Muscle layer of duodenum (tissue), 2 donors: Measurements from ENCODE around the gene TUBD1.
"Not testable (repeated sequence)": the region's sequence is repeated elsewhere in the genome, so short reads cannot be mapped to it uniquely, and the experiment has no call there.

ENCODE experiments used
- H3K27ac ChIP-seq: one replicate; pipeline ENCODE4 v1.7.0; 2013; ENCODE audit warnings: mild to moderate bottlenecking, low read length
- H3K27me3 ChIP-seq: one replicate; pipeline ENCODE4 v1.7.0; 2013; ENCODE audit warnings: low read depth, mild to moderate bottlenecking, control low read depth, low read length
- H3K36me3 ChIP-seq, 2 donors: one replicate each; pipeline ENCODE4 v1.7.0; 2013; ENCODE audit warnings: low read length in 2 of 2, control low read depth in 1 of 2, mild to moderate bottlenecking in 1 of 2; ENCODE audit not compliant: insufficient read depth in 2 of 2, control insufficient read depth in 1 of 2
- H3K4me1 ChIP-seq, 2 donors: one replicate each; pipeline ENCODE4 v1.7.0; 2013; ENCODE audit warnings: low read length in 2 of 2, mild to moderate bottlenecking in 2 of 2, control low read depth in 1 of 2, moderate library complexity in 1 of 2; ENCODE audit not compliant: insufficient read depth in 2 of 2, control insufficient read depth in 1 of 2
- H3K4me3 ChIP-seq, 2 donors: one replicate each; pipeline ENCODE4 v1.7.0; 2013; ENCODE audit warnings: low read length in 2 of 2, low read depth in 1 of 2, mild to moderate bottlenecking in 1 of 2
- H3K9me3 ChIP-seq, 2 donors: one replicate each; pipeline ENCODE4 v1.7.0; 2013; ENCODE audit warnings: low read length in 2 of 2, control low read depth in 1 of 2, mild to moderate bottlenecking in 1 of 2; ENCODE audit not compliant: control insufficient read depth in 1 of 2
- donor health status: healthy.

The TUBD1 gene

DNA sequence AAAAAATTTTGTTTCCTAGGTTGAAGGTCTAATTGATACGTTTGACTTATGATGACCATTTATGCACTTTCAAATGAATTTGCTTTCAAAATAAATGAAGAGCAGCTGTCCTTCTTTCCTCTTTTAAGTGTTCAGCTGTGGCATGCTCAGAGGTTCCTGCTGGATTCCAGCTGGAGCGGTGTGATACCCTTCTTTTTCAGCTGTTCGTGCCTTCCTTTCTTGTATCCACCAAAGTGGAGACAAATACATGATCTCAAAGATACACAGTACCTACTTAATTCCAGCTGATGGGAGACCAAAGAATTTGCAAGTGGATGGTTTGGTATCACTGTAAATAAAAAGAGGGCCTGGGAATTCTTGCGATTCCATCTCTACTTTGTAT lies 50.9 kb downstream of the TUBD1 start:
- peak overlapping the region; percentile 100 for H3K27ac ChIP-seq
- not testable (repeated sequence) for H3K27me3 ChIP-seq, H3K9me3 ChIP-seq
- H3K4me3 ChIP-seq, result peak overlapping the region; percentile 81 to 100
- H3K36me3 ChIP-seq, result peaks cover 28 to 39% of the 10 kb centered on the region in 2 donors
- peaks cover 16% of the 10 kb centered on the region in 2 donors for H3K4me1 ChIP-seq

DNA sequence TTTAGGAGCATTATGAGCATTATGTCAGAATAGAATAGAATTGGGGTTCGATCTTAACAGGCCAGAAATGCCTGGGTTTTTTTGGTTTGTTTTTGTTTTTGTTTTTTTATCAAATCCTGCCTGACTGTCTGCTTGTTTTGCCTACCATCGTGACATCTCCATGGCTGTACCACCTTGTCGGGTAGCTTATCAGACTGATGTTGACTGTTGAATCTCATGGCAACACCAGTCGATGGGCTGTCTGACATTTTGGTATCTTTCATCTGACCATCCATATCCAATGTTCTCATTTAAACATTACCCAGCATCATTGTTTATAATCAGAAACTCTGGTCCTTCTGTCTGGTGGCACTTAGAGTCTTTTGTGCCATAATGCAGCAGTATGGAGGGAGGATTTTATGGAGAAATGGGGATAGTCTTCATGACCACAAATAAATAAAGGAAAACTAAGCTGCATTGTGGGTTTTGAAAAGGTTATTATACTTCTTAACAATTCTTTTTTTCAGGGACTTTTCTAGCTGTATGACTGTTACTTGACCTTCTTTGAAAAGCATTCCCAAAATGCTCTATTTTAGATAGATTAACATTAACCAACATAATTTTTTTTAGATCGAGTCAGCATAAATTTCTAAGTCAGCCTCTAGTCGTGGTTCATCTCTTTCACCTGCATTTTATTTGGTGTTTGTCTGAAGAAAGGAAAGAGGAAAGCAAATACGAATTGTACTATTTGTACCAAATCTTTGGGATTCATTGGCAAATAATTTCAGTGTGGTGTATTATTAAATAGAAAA lies 51.5 kb downstream of the TUBD1 start:
- Histone ChIP-seq H3K36me3 (peaks cover 28 to 42% of the 10 kb centered on the region in 2 donors), H3K4me1 (peaks cover 10% of the 10 kb centered on the region in 2 donors), H3K27ac (peak overlapping the region; percentile 100), H3K4me3 (peak overlapping the region; percentile 81 to 100)
- not testable (repeated sequence) for H3K9me3 ChIP-seq, H3K27me3 ChIP-seq

DNA sequence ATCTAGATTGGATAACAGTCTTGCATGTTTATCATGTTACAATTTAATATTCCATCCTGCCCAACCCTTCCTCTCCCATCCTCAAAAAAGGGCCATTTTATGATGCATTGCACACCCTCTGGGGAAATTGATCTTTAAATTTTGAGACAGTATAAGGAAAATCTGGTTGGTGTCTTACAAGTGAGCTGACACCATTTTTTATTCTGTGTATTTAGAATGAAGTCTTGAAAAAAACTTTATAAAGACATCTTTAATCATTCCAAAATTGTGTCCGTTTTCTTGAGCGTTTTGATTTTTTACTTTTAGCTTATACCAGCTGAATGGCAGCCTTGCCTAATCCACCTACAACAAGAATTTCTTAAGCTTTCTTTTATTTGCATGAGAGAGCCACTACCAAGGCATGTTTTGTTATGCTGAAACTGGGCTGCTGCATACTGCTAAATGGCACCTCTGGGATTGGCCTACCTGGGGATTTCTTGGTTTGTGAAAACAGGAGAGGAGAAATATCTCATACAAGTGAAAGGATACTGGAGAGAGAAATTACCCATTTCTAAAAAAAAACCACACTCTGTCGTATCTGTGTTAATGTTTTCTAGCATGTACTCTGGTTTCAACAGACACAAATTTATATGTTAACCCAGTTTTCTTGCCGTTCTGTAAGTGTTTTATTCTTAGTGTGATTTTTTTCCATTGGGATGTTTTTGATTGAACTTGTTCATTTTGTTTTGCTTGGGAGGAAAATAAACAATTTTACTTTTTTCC lies 52.2 kb downstream of the TUBD1 start:
- H3K9me3 ChIP-seq, result no peaks in the 10 kb centered on the region
- peaks cover 28 to 42% of the 10 kb centered on the region in 2 donors for H3K36me3 ChIP-seq
- H3K27ac ChIP-seq, result peak overlapping the region; percentile 100
- H3K27me3 ChIP-seq, result no peaks in the 10 kb centered on the region
- peak overlapping the region; percentile 81 to 100 for H3K4me3 ChIP-seq
- H3K4me1 ChIP-seq, result peaks cover 3% of the 10 kb centered on the region in 2 donors

DNA sequence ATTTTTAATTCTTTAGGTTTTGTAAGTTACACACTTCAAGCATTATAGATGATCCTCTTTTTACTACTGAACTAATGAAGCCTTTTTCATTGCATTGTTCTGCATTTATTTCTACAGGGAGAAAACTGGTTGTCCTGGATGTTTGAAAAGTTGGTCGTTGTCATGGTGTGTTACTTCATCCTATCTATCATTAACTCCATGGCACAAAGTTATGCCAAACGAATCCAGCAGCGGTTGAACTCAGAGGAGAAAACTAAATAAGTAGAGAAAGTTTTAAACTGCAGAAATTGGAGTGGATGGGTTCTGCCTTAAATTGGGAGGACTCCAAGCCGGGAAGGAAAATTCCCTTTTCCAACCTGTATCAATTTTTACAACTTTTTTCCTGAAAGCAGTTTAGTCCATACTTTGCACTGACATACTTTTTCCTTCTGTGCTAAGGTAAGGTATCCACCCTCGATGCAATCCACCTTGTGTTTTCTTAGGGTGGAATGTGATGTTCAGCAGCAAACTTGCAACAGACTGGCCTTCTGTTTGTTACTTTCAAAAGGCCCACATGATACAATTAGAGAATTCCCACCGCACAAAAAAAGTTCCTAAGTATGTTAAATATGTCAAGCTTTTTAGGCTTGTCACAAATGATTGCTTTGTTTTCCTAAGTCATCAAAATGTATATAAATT lies 53.0 kb downstream of the TUBD1 start:
- Histone ChIP-seq H3K27ac (peak overlapping the region; percentile 100), H3K9me3 (no peaks in the 10 kb centered on the region), H3K27me3 (no peaks in the 10 kb centered on the region), H3K4me3 (peak overlapping the region; percentile 81 to 100), H3K36me3 (peaks cover 28 to 42% of the 10 kb centered on the region in 2 donors), H3K4me1 (no peaks in the 10 kb centered on the region)

GRCh38 chr17:59838052-59838916 lies 54.5 kb downstream of the TUBD1 start:
- Histone ChIP-seq H3K9me3 (no peaks in the 10 kb centered on the region), H3K27me3 (no peaks in the 10 kb centered on the region), H3K27ac (peak overlapping the region; percentile 100)

GRCh38 chr17:59837308-59838051 lies 55.3 kb downstream of the TUBD1 start:
- Histone ChIP-seq H3K4me1 (no peaks in the 10 kb centered on the region), H3K27me3 (no peaks in the 10 kb centered on the region), H3K4me3 (peak overlapping the region; percentile 81 to 100), H3K9me3 (no peaks in the 10 kb centered on the region), H3K27ac (peak overlapping the region; percentile 100), H3K36me3 (peaks cover 28 to 42% of the 10 kb centered on the region in 2 donors)

More at GRCh38 chr17:59838052-59838916, 54.5 kb downstream of the TUBD1 start:
- Histone ChIP-seq H3K4me3 (peak overlapping the region; percentile 81 to 100), H3K36me3 (peaks cover 28 to 42% of the 10 kb centered on the region in 2 donors), H3K4me1 (no peaks in the 10 kb centered on the region)

- Histone ChIP-seq H3K27me3 (no peaks in the 10 kb centered on the region), H3K9me3 (no peaks in the 10 kb centered on the region), H3K4me1 (peaks cover 0 to 20% of the 10 kb centered on the region in 2 donors), H3K27ac (no peak overlapping the region), H3K4me3 (no peak overlapping the region), H3K36me3 (peaks cover 0 to 18% of the 10 kb centered on the region in 2 donors)
These were observed 59.8 kb downstream of the TUBD1 start for GRCh38 chr17:59832883-59833379.

DNA sequence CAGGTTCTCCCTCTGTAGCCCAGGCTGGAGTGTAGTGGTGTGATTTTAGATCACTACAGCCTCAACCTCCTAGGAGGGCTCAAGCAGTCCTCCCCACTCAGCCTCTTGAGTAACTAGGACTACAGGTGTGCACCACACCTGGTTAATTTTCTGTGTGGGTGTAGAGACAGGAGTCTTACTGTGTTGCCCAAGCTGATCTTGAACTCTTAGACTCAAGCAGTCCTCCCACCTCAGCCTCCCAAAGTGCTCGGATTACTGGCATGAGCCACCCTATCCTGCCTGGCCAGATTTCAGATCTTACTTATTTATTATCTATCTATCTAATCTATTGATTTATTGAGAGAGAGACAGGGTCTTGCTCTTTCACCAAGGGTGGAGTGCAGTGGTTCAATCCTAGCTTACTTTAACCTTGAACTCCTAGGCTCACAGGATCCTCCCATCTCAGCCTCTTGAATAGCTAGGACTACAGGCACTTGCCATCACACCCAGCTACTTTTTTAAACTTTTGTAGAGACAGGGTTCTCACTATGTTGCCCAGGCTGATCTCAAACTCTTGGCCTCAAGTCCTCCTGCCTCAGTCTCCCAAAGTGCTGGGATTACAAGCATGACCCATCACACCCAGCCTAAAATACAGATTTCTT lies 61.8 kb downstream of the TUBD1 start:
- H3K9me3 ChIP-seq, result no peaks in the 10 kb centered on the region
- H3K4me1 ChIP-seq, result peaks cover 0 to 23% of the 10 kb centered on the region in 2 donors
- H3K27ac ChIP-seq, result peak overlapping the region; percentile 98
- no peaks in the 10 kb centered on the region for H3K27me3 ChIP-seq
- H3K4me3 ChIP-seq, result no peak overlapping the region
- H3K36me3 ChIP-seq, result peaks cover 0 to 12% of the 10 kb centered on the region in 2 donors

DNA sequence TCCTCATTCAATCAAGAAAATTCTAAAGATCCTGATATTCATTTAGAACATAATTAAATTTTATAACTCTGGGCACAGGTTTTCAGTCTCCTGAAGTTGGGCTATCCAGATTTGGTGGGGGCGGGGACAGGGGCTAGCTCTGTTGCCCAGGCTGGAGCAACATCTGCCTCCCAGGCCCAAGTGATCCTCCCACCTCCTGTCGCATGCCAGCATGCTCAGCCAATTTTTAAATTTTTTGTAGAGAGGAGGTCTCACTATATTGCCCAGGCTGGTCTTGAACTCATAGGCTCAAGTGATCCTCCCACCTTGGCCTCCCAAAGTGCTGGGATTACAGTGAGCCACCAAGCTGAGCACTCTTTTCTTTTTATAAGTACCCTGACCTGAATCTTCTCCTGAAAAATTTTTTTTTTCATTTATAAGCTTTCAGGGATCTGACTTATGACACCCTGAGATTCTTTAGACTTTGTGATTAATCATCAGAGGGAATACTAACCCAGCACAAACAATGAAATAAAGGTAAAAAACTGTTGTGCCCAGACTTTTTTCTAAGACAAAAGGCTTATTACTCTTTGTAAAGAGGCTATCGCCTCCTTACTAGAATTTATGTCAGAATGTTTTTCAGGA lies 62.6 kb downstream of the TUBD1 start:
- H3K4me1 ChIP-seq, result peaks cover 0 to 30% of the 10 kb centered on the region in 2 donors

More for the DNA sequence above, 62.6 kb downstream of the TUBD1 start:
- Histone ChIP-seq H3K27ac (peak overlapping the region; percentile 98), H3K36me3 (peaks cover 0 to 15% of the 10 kb centered on the region in 2 donors), H3K27me3 (no peaks in the 10 kb centered on the region), H3K4me3 (peak overlapping the region; percentile 37 to 40), H3K9me3 (no peaks in the 10 kb centered on the region)
